GM13976 (cell line): Measurements from ENCODE around the gene TMEM156.

ENCODE experiments used
- DNase-seq: peaks from one replicate; pipeline ENCODE4 v3.0.0; 2012; ENCODE audit warnings: low spot score
- CTCF ChIP-seq: IDR thresholded peaks from 2 replicates; pipeline ENCODE4 v1.5.1; 2012; ENCODE audit warnings: borderline replicate concordance, mild to moderate bottlenecking; ENCODE audit not compliant: insufficient read depth; ENCODE audit errors: extremely low read depth, missing control alignments, control extremely low read depth
- in situ Hi-C: fragments of 300-500 bp; cut with MboI; formaldehyde crosslinking; loops from one replicate; pipeline ENCODE4 v1.12.0; 2022; ENCODE audit warnings: low sequenced_read_pairs, mixed read lengths, inconsistent platforms; ENCODE audit not compliant: unreplicated experiment

Gene TMEM156

GRCh38 chr4:39025552-39026085 is 6.6 kb downstream of the TMEM156 start:
- no peak for DNase-seq
- no peak for TF ChIP-seq CTCF
- in situ Hi-C loops = no loop called here

- TF ChIP-seq CTCF = no peak
- DNase-seq = no peak
- in situ Hi-C loops = no loop called here
Observed at GRCh38 chr4:39024311-39024865, 7.8 kb downstream of the TMEM156 start.

- in situ Hi-C loops = no loop called here
- DNase-seq = no peak
- TF ChIP-seq CTCF = no peak
Observed at GRCh38 chr4:39023059-39023458, 9.2 kb downstream of the TMEM156 start.

GRCh38 chr4:39022241-39022640 is 10.0 kb downstream of the TMEM156 start:
- TF ChIP-seq CTCF = no peak
- in situ Hi-C loops = no loop called here
- no peak for DNase-seq

- no peak for TF ChIP-seq CTCF
- DNase-seq = no peak
- in situ Hi-C loops = no loop called here
Observed at GRCh38 chr4:39021631-39022030, 10.6 kb downstream of the TMEM156 start.

GRCh38 chr4:39020130-39020529 is 12.1 kb downstream of the TMEM156 start:
- TF ChIP-seq CTCF = no peak
- DNase-seq = no peak
- in situ Hi-C loops = no loop called here
